Natural killer cell treated with Interleukin-12 subunit alpha and Interleukin-12 subunit beta and Interleukin-15 and Interleukin-18, amount 100 ng/mL, for 72 hours (primary cell): ENCODE results near the gene ANKRD13A. TPM values are rescaled to one million over a fixed set of nuclear protein-coding genes. Genes with fewer than 3 reads are reported as not detected.
"Not testable (repeated sequence)": the region's sequence is repeated elsewhere in the genome, so short reads cannot be mapped to it uniquely, and the experiment has no call there.

Experiments used
- ATAC-seq, 2 donors: fragments of 150-1000 bp; cut with Tn5 transposase in 1 of 2; sonication (Bioruptor Pico), chemical (Tn5 transposase) in 1 of 2; 2 replicates each; pipeline ENCODE4 v1.10.0; 2021
- DNase-seq: peaks from one replicate; pipeline ENCODE4 v3.0.0; 2022; ENCODE audit warnings: low spot score
- H3K27ac Mint-ChIP-seq, 2 donors: 1 replicate in 1 of 2; 2 replicates in 1 of 2; pipeline ENCODE4 v1.8.0; 2022; ENCODE audit warnings: mixed read lengths in 2 of 2, mild to moderate bottlenecking in 1 of 2, moderate library complexity in 1 of 2
- H3K27me3 Mint-ChIP-seq, 2 donors: 1 replicate in 1 of 2; 2 replicates in 1 of 2; pipeline ENCODE4 v1.8.0; 2022; ENCODE audit warnings: mixed read lengths in 2 of 2
- H3K36me3 Mint-ChIP-seq: one replicate; pipeline ENCODE4 v1.8.0; 2022; ENCODE audit warnings: mixed read lengths
- H3K4me1 Mint-ChIP-seq, 2 donors: 1 replicate in 1 of 2; 2 replicates in 1 of 2; pipeline ENCODE4 v1.8.0; 2022; ENCODE audit warnings: low read depth in 2 of 2, mixed read lengths in 2 of 2, mild to moderate bottlenecking in 1 of 2
- H3K4me3 Mint-ChIP-seq: one replicate; pipeline ENCODE4 v1.8.0; 2022; ENCODE audit warnings: mixed read lengths
- H3K9me3 Mint-ChIP-seq: 2 replicates; pipeline ENCODE4 v1.8.0; 2022; ENCODE audit warnings: mixed read lengths
- total RNA-seq, 2 donors: library from RNA; stranded (reverse); gene quantifications; one replicate each; pipeline ENCODE4 v1.2.3, GENCODE V29; 2022

Gene ANKRD13A
- total RNA-seq, 2 donors from 2014 or later = 65.0 to 81.8 TPM

DNA sequence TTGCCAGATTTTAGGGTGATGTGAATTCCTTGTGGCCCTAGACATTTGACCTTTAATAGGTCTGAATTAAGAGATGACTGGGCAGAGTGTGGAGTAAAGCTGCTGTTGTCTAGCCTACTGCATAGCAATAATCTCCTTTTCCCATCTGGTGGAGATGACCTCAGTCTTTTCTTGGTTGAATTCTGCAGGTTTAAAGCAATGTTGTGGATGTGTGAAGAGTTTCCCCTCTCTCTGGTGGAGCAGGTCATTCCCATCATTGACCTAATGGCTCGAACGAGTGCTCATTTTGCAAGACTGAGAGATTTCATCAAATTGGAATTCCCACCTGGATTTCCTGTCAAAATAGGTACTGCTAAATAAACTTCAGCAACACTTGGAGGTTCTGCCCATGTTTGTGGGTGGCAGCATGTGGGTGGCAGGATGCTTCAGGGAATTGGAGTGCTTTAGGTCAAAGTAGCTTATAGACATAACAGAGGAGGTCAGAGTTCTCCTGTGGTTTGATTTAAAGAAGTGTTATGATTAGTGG, 30.1 kb downstream of the ANKRD13A start:
- Mint-ChIP-seq H3K4me1 (peaks cover 0 to 9% of the 10 kb centered on the region in 2 donors), H3K27me3 (no peaks in the 10 kb centered on the region), H3K27ac (no peak overlapping the region), H3K36me3 (peaks cover 14% of the 10 kb centered on the region), H3K9me3 (no peaks in the 10 kb centered on the region), H3K4me3 (no peak overlapping the region)
- no peak for ATAC-seq
- DNase-seq = no peak

DNA sequence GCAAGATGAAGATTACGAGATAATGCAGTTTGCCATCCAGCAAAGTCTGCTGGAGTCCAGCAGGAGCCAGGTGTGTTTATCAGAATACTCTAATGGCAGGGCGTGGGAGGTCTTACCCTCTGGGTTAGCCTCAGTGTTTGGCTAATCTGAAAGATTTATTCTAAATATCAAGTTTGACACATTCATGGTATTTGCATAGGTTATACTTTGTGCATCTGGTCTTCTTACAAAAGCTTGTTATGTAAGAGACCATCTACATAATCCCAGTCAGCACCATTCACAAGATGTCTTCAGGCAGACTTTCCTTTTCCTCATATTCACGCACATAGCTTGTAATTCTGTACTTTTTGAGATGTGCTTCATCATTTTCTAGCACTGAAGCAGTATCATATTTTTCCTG, 34.7 kb downstream of the ANKRD13A start:
- Mint-ChIP-seq H3K4me3 (no peak overlapping the region), H3K27ac (no peak overlapping the region), H3K27me3 (no peaks in the 10 kb centered on the region), H3K4me1 (peaks cover 21 to 23% of the 10 kb centered on the region in 2 donors), H3K9me3 (no peaks in the 10 kb centered on the region), H3K36me3 (peaks cover 18% of the 10 kb centered on the region)
- DNase-seq (no peak), ATAC-seq (no peak)

DNA sequence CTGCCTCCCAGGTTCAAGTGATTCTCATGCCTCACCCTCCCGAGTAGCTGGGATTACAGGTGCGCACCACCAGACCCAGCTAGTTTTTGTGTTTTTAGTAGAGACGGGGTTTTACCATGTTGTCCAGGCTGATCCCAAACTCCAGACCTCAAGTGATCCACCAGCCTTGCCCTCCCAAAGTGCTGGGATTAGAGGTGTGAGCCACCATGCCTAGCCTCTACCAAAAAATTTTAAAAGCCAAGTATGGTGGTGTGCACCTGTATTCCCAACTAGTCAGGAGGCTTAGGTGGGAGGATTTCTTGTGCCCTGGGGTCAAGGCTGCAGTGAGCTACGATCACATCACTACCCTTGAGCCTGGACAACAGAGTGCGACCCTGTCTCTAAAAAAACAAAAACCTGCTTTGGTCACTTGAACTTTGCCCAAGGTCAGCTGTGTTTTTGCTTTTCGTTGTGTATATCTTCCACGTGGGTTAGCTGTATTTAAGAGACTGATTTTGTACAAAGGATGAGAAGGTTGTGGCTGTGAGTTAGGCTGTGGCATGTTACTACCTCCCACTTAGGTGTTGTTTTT, 36.4 kb downstream of the ANKRD13A start:
- no peak overlapping the region for H3K4me3 Mint-ChIP-seq
- H3K27me3 Mint-ChIP-seq = no peaks in the 10 kb centered on the region
- peaks cover 21% of the 10 kb centered on the region for H3K36me3 Mint-ChIP-seq
- no peak for DNase-seq
- no peak for ATAC-seq
- peaks cover 31 to 37% of the 10 kb centered on the region in 2 donors for H3K4me1 Mint-ChIP-seq
- peak overlapping the region; percentile 17 to 60 for H3K27ac Mint-ChIP-seq
- no peaks in the 10 kb centered on the region for H3K9me3 Mint-ChIP-seq

DNA sequence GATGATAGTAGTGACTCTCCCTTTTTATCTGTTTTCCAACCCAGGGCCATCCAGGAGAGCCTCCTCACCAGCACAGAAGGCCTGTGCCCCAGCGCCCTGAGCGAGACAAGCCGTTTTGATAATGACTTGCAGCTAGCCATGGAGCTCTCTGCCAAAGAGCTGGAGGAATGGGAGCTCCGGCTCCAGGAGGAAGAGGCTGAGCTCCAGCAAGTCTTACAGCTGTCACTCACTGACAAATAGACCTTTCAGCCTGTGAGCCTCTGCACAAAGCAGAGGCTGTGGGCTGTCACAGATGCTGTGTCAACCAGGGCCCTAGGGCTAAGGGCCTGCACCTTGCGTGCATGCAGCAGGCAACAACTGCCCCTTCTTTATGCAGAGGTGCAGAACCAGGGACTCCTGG, 38.1 kb downstream of the ANKRD13A start:
- no peak for ATAC-seq
- Mint-ChIP-seq H3K9me3 (no peaks in the 10 kb centered on the region), H3K4me1 (peaks cover 33 to 39% of the 10 kb centered on the region in 2 donors), H3K27me3 (no peaks in the 10 kb centered on the region), H3K27ac (peak overlapping the region in 1 of 2 donors; percentile 60), H3K36me3 (peaks cover 21% of the 10 kb centered on the region), H3K4me3 (no peak overlapping the region)
- no peak for DNase-seq

DNA sequence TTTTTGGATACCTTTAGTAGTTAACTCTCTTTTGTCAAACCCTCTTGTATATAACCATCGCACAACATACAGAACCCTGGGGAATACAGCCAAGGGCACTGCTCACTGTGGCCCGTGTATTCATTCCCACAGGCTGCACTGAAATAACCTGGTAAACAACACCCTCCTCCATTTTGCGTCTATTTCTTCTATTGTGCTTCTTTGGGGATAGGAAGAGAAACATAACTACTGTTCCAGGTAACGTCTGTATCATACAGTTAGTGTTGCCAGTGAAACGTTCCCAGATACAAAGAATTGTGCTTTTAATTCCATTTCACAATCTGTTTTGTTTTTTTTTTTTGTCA, 39.5 kb downstream of the ANKRD13A start:
- no peaks in the 10 kb centered on the region for H3K27me3 Mint-ChIP-seq
- DNase-seq (no peak), ATAC-seq (no peak)
- peaks cover 39 to 47% of the 10 kb centered on the region in 2 donors for H3K4me1 Mint-ChIP-seq
- H3K36me3 Mint-ChIP-seq = peaks cover 21% of the 10 kb centered on the region
- H3K9me3 Mint-ChIP-seq = no peaks in the 10 kb centered on the region
- H3K4me3 Mint-ChIP-seq = peak overlapping the region; percentile 28
- peak overlapping the region; percentile 78 to 88 for H3K27ac Mint-ChIP-seq

DNA sequence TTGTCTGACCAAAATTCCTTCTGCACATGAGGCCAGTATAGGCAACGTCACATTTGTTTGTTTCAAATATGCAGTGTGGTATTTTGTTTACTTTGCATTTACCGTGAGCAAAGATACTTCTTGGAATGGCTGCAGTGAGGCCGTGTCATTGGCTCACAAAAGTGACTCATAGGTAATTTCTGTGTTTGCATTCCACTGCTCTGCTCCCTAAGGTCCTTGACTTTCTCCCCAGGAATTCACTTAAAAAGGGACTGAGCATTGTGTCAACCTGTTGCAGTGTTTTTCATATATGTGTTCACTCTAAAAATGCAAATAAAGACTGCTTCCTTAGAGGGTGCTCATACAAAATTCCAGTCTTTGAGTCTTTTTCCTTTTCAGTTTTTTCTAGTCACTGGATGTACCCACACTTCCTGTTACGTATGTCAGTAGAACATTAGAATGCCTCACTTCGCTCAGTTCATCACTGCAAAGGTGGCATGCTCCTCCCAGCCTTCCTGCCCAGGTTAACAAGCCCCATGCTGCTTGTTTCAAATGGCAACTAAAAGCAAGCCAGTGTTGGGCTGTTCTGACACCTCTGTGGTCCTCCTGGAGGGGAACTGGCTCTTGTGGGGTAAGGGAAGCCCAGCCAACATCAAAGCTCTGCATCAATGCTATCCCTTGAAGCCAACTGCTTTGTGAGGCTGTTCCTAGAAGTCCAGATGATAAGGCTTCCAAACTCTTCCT, 40.0 kb downstream of the ANKRD13A start:
- Mint-ChIP-seq H3K4me3 (peak overlapping the region; percentile 28), H3K27ac (peak overlapping the region; percentile 78 to 88), H3K27me3 (no peaks in the 10 kb centered on the region), H3K36me3 (peaks cover 21% of the 10 kb centered on the region), H3K9me3 (no peaks in the 10 kb centered on the region), H3K4me1 (peaks cover 38 to 47% of the 10 kb centered on the region in 2 donors)
- DNase-seq (no peak), ATAC-seq (peak in 1 of 2 donors; percentile 56)

DNA sequence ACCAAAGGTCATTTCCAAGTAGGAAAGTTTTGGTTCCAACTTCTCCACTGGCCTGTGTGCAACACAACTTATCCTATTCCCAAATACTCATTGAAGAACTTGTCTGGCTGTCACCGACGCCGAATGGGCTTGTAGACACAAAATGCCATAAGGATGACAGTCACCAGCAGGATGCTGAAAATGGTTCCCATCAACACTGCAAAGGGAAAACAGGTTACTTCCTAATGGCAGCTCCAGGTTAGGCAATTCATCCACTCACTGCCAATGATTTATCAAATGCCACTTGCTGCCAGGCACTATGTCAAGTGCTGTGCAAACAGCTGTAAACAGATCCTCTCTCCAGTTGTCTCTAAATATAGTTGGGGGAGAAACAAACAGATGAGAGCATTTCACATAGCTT, 43.0 kb downstream of the ANKRD13A start:
- H3K4me3 Mint-ChIP-seq = no peak overlapping the region
- peaks cover 8% of the 10 kb centered on the region for H3K36me3 Mint-ChIP-seq
- peak overlapping the region in 1 of 2 donors; percentile 20 for H3K27ac Mint-ChIP-seq
- H3K27me3 Mint-ChIP-seq = no peaks in the 10 kb centered on the region
- H3K4me1 Mint-ChIP-seq = peaks cover 35 to 38% of the 10 kb centered on the region in 2 donors
- no peaks in the 10 kb centered on the region for H3K9me3 Mint-ChIP-seq
- ATAC-seq = no peak
- DNase-seq = no peak

DNA sequence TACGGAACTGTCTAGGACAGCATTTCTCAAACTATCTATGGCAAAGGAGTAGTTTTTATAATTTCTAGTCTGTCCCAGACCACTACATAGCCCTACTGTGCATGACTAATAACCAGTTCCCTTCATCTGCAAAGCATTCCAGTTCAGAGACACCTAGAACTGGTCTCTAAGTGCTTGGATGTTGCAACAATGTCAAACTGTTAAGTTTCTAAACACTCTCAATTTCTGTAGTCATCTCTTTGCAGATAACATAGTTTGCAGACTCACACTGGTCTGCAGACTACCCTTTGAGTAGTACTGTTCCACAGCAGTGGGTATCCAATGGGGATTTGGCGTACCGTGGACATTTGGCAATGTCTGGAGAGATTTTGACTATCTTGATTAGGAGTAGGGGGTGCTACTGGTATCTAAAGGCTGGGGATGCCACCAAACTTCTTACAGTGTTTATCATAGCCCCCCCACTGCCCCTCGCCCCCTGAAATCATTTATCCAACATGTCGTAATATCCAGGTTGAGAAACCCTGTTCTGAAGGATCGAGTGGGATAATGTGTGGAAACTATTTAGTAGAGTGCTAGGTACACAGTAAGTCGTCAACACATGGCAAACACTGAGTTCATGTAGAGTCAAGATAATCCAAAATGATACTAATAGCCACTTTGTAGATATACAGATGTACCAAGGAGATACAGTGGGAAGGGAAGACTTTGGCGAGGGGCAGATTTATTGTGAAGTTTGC, 47.4 kb downstream of the ANKRD13A start:
- DNase-seq (peak; percentile 22), ATAC-seq (no peak)
- Mint-ChIP-seq H3K36me3 (no peaks in the 10 kb centered on the region), H3K27ac (no peak overlapping the region), H3K9me3 (no peaks in the 10 kb centered on the region), H3K4me1 (peaks cover 33 to 34% of the 10 kb centered on the region in 2 donors), H3K4me3 (peak overlapping the region; percentile 91), H3K27me3 (no peaks in the 10 kb centered on the region)

DNA sequence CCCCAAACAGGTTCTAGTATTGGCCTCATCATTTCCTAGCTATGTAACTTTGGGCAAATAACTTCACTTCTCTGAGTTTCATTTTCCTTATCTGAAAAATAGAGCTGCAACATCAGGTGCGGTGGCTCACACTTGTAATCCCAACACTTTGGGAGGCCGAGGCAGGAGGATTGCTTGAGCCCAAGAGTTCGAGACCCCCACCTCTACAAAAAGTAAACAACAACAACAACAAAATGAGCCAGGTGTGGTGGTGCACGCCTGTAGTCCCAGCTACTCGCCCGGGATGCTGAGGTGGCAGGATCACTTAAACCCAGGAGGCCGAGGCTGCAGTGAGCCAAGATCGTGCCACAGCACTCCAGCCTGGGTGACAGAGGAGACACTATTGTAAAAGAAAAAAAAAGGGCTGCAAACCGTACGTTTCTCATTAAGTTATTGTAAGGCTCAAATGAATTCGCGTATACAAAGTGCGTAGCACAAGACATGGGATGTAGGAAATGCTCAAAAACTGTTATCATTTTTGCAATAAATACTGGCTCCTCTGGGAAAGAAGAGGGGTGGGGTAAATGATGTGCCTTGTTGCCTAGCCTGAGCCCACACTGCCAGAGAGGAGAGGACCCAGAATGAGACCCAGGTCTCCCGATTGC, 48.2 kb downstream of the ANKRD13A start:
- Mint-ChIP-seq H3K36me3 (no peaks in the 10 kb centered on the region), H3K27me3 (no peaks in the 10 kb centered on the region), H3K4me1 (peaks cover 30 to 31% of the 10 kb centered on the region in 2 donors), H3K9me3 (no peaks in the 10 kb centered on the region), H3K27ac (peak overlapping the region; percentile 81 to 89), H3K4me3 (peak overlapping the region; percentile 91)
- DNase-seq (peak; percentile 37), ATAC-seq (no peak)

DNA sequence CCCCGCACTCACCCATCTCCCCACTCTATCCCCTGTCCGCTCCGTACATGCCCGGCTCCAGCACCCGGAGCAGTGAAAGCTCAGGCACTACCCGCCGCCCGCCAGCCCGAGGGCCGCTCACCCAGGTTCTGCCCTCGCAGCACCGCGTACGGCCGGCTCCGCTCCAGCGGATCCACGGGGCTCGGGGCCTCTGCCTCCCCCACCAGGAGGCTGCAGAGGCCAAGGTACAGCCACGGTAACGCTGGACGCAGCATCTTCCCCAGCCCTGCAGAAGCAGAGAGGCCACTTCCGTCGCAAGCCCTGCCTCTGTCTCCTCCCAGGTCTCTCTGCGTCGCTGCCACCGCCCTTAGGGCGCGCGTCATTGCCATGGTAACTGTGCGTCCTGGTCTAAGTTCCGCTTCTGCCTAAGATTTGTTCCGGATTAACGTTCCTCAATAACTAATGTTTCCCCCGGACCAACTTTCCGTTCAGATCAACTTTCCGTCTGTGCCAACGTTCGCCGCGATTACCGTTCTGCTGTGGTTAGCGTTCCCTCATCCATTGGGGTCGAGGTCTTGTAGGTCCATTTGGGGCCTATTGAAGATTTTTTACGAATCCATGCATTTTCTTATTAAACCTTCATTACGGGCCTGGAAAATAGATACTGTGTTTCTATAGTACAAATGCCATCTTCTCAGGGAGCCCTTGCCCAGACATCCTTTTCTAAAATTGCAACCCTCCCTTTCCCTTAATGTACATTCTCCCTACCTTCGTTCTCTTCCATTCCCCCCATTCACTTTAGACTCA, 49.2 kb downstream of the ANKRD13A start, which contains the start of gene C12orf76:
C12orf76 (minus strand) TSS at position 281 of the 786 bp plus-strand sequence; CDS start at position 254, 27 bp downstream.
- peak; percentile 92 for DNase-seq
- no peaks in the 10 kb centered on the region for H3K27me3 Mint-ChIP-seq
- peak; percentile 100 for ATAC-seq
- no peaks in the 10 kb centered on the region for H3K36me3 Mint-ChIP-seq
- H3K27ac Mint-ChIP-seq = peak within 1 kb of the TSS; percentile 81 to 89
- no peaks in the 10 kb centered on the region for H3K9me3 Mint-ChIP-seq
- H3K4me1 Mint-ChIP-seq = peaks cover 22 to 24% of the 10 kb centered on the region in 2 donors
- peak within 1 kb of the TSS; percentile 91 for H3K4me3 Mint-ChIP-seq

DNA sequence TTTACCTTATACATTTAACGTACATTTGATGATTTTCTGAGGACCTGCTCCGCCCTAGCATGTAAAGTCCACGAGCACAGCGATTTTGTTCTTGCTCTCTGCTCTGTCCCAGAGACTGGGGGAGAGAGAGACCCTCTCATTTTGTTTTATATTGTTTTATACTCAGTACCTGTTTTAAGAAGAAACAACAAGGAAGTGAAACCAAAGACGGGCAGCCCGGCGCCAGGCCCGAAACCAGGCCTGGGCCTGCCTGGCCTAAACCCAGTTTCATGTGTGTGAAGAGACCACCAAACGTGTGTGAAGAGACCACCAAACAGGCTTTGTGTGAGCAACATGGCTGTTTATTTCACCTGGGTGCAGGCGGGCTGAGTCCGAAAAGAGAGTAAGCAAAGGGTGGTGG, 49.8 kb downstream of the ANKRD13A start:
- H3K36me3 Mint-ChIP-seq, ATAC-seq, H3K27me3 Mint-ChIP-seq, H3K9me3 Mint-ChIP-seq: not testable (repeated sequence)
- DNase-seq = peak; percentile 18
- Mint-ChIP-seq H3K4me3 (peak overlapping the region; percentile 91), H3K27ac (peak overlapping the region; percentile 81 to 89), H3K4me1 (peaks cover 22 to 24% of the 10 kb centered on the region in 2 donors)

DNA sequence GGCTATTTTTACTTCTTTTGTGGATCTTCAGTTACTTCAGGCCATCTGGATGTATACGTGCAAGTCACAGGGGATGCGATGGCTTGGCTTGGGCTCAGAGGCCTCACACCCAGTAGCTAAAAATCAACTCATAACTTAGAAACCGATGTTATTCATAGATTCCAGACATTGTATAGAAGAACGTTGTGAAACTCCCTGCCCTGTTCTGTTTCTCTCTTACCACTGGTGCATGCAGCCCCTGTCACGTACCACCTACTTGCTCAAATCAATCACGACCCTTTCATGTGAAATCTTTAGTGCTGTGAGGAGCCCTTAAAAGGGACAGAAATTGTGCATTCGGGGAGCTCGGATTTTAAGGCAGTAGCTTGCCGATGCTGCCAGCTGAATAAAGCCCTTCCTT, 50.4 kb downstream of the ANKRD13A start:
- not testable (repeated sequence) for H3K27me3 Mint-ChIP-seq, ATAC-seq, H3K36me3 Mint-ChIP-seq, H3K27ac Mint-ChIP-seq, H3K9me3 Mint-ChIP-seq
- Mint-ChIP-seq H3K4me1 (peaks cover 24% of the 10 kb centered on the region in 2 donors), H3K4me3 (peak overlapping the region; percentile 34)
- DNase-seq = peak; percentile 10

DNA sequence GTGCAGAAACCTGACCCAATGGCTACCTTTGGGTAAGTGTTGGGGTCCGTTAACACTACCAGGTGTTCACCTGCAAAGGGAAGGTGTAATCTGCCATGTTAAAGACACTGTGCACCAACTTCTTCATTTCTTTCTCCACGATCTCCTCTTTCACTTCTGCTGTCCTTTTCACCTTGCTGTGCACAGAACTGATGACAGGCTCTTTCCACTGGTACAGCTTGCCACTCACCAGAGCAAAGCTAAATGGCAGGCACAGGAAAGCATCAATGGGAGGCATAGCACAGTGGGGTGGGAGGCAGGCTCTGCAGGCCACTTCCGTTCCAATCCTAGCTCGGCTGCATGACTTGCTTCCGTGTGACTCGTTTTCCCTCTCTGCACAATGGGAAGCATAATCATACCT, 51.7 kb downstream of the ANKRD13A start:
- no peaks in the 10 kb centered on the region for H3K36me3 Mint-ChIP-seq
- H3K27ac Mint-ChIP-seq = no peak overlapping the region
- no peak for ATAC-seq
- H3K27me3 Mint-ChIP-seq = no peaks in the 10 kb centered on the region
- H3K4me1 Mint-ChIP-seq = peaks cover 30 to 34% of the 10 kb centered on the region in 2 donors
- no peak overlapping the region for H3K4me3 Mint-ChIP-seq
- H3K9me3 Mint-ChIP-seq = no peaks in the 10 kb centered on the region
- peak; percentile 18 for DNase-seq
